Left lobe of liver (tissue), 2 donors: ENCODE data around the gene CYP1A2. TPM values are rescaled to one million over a fixed set of nuclear protein-coding genes. Genes with fewer than 3 reads are reported as not detected.
A peak's percentile ranks its signal among the peaks of the same experiment; 100 is the strongest.

Source experiments
- ATAC-seq: fragments of 200-7000 bp; cut with Tn5 transposase; one replicate; pipeline ENCODE4 v1.9.1; 2020; ENCODE audit warnings: mild to moderate bottlenecking, moderate library complexity
- DNase-seq: peaks from one replicate; pipeline ENCODE4 v3.0.0-alpha.2; 2020; ENCODE audit warnings: low spot score
- total RNA-seq: library from RNA; stranded (reverse); gene quantifications from one replicate; pipeline ENCODE4 v1.2.1, GENCODE V29; 2021
- donor health status: DM: no; HTN: no; CAD: no; lungs with moderate emphysema.
- donor health status: DM: no; HTN: yes; CAD: no.

CYP1A2 gene
- total RNA-seq, 1 donor from 2014 or later: 120 TPM

GRCh38 chr15:74787251-74788041 is 38.8 kb downstream of the CYP1A2 start:
- DNase-seq (peak; percentile 61), ATAC-seq (peak; percentile 13)

- DNase-seq (no peak), ATAC-seq (no peak)
These were observed 39.5 kb downstream of the CYP1A2 start for GRCh38 chr15:74788042-74788682.

GRCh38 chr15:74788683-74789151 is 40.1 kb downstream of the CYP1A2 start:
- no peak for DNase-seq
- ATAC-seq: no peak

- DNase-seq (peak; percentile 79), ATAC-seq (peak; percentile 89)
These were observed 40.6 kb downstream of the CYP1A2 start for GRCh38 chr15:74789171-74789631.

- ATAC-seq (no peak), DNase-seq (no peak)
These were observed 41.1 kb downstream of the CYP1A2 start for GRCh38 chr15:74789741-74790079.

GRCh38 chr15:74790080-74790916 is 41.7 kb downstream of the CYP1A2 start:
- peak; percentile 61 for DNase-seq
- no peak for ATAC-seq

GRCh38 chr15:74791007-74791406 is 42.4 kb downstream of the CYP1A2 start:
- ATAC-seq (no peak), DNase-seq (no peak)

- ATAC-seq (no peak), DNase-seq (no peak)
These were observed 43.0 kb downstream of the CYP1A2 start for GRCh38 chr15:74791667-74792066.

GRCh38 chr15:74792227-74793016 is 43.8 kb downstream of the CYP1A2 start:
- no peak for ATAC-seq

GRCh38 chr15:74793135-74794028 is 44.7 kb downstream of the CYP1A2 start:
- DNase-seq: no peak
- ATAC-seq: no peak

More at GRCh38 chr15:74792227-74793016, 43.8 kb downstream of the CYP1A2 start:
- DNase-seq: no peak

GRCh38 chr15:74794248-74794969 is 45.8 kb downstream of the CYP1A2 start:
- DNase-seq (no peak), ATAC-seq (no peak)

- ATAC-seq: no peak
- no peak for DNase-seq
These were observed 46.3 kb downstream of the CYP1A2 start for GRCh38 chr15:74794970-74795349.

- no peak for DNase-seq
- no peak for ATAC-seq
These were observed 47.5 kb downstream of the CYP1A2 start for GRCh38 chr15:74795966-74796625.

GRCh38 chr15:74798388-74799254 is 50.0 kb downstream of the CYP1A2 start:
- DNase-seq: peak; percentile 90
- ATAC-seq: peak; percentile 79

- DNase-seq: peak; percentile 67
- ATAC-seq: peak; percentile 47
These were observed 50.7 kb downstream of the CYP1A2 start for GRCh38 chr15:74799255-74799855.

- DNase-seq: peak; percentile 83
These were observed 51.4 kb downstream of the CYP1A2 start for GRCh38 chr15:74799856-74800558.

More at GRCh38 chr15:74799856-74800558, 51.4 kb downstream of the CYP1A2 start:
- peak; percentile 83 for ATAC-seq
